Activated naive CD4-positive, alpha-beta T cell treated with anti-CD3 and anti-CD28 coated beads, Interleukin-2, amount 50 U/mL, for 24 hours (primary cell): ENCODE data around the gene TGFB1.
"Not testable (repeated sequence)": the region's sequence is repeated elsewhere in the genome, so short reads cannot be mapped to it uniquely, and the experiment has no call there.

Experiments
- H3K27ac Mint-ChIP-seq: one replicate; pipeline ENCODE4 v1.8.0; 2021; ENCODE audit warnings: mild to moderate bottlenecking, mixed read lengths
- H3K27me3 Mint-ChIP-seq: one replicate; pipeline ENCODE4 v1.8.0; 2021; ENCODE audit warnings: mixed read lengths
- H3K36me3 Mint-ChIP-seq: one replicate; pipeline ENCODE4 v1.8.0; 2021; ENCODE audit warnings: mixed read lengths
- H3K4me1 Mint-ChIP-seq: one replicate; pipeline ENCODE4 v1.8.0; 2021; ENCODE audit warnings: mixed read lengths
- H3K4me3 Mint-ChIP-seq: one replicate; pipeline ENCODE4 v1.8.0; 2021; ENCODE audit warnings: mild to moderate bottlenecking, mixed read lengths
- H3K9me3 Mint-ChIP-seq: one replicate; pipeline ENCODE4 v1.8.0; 2021; ENCODE audit warnings: mixed read lengths

Gene TGFB1

DNA sequence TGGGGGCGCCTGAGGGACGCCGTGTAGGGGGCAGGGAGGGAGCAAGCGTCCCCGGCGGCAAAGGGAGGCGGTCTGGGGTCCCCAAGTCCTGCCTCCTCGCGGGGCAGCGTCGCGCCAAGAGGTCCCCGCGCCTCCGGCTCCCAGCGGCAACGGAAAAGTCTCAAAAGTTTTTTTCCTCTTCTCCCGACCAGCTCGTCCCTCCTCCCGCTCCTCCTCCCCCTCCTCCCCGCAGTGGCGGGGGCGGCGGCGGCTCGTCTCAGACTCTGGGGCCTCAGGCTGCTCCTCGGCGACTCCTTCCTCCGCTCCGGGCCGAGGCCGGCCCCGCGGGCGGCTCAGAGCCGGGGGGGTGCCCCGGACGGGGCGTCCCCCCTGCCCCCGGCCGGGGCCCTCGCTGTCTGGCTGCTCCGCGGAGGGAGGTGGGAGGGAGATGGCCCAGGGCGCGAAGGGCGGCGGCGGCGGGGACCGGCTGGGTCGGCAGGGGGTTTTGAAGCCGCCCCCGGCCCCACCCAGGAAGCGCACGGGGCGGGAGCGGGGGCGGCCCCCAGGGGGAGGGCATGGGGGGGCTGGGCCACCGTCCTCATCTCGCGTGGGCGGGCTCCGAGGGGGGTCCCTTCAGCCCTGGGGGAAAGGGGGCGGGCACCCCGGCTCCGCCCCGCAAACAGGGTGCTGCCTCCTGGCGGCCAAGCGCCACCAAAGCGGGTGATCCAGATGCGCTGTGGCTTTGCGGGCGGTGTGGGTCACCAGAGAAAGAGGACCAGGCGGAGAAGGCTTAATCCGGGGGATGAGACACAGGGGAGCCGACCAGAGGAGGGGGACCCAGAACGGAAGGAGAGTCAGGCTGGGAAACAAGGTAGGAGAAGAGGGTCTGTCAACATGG, at the start of gene TGFB1:
TSS of gene TGFB1 (minus strand) at position 457 of the 877 bp plus-strand sequence. CDS start 878 bp downstream, outside the sequence.
- peaks cover 3% of the 10 kb centered on the region for H3K36me3 Mint-ChIP-seq
- H3K27me3 Mint-ChIP-seq, result no peaks in the 10 kb centered on the region
- H3K4me3 Mint-ChIP-seq, result peak within 1 kb of the TSS; percentile 95
- peaks cover 63% of the 10 kb centered on the region for H3K4me1 Mint-ChIP-seq
- peak within 1 kb of the TSS; percentile 88 for H3K27ac Mint-ChIP-seq
- H3K9me3 Mint-ChIP-seq, result no peaks in the 10 kb centered on the region

DNA sequence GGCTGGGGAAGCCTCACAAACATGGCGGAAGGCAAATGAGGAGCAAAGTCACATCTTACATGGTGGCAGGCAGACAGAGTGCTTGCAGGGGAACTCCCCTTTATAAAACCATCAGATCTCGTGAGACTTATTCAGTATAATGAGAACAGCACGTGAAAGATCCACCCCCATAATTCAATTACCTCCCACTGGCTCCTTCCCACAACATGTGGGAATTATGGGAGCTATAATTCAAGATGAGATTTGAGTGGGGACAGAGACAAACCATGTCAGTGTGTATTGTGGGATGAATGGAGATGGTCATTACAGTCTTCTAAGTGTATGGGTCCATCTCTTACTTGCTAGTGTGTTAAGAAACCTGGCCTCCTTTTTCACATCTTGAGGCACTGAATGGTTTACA, 48.3 kb upstream of the TGFB1 start:
- no peaks in the 10 kb centered on the region for H3K9me3 Mint-ChIP-seq
- H3K4me1 Mint-ChIP-seq, result peaks cover 35% of the 10 kb centered on the region
- no peak overlapping the region for H3K27ac Mint-ChIP-seq

DNA sequence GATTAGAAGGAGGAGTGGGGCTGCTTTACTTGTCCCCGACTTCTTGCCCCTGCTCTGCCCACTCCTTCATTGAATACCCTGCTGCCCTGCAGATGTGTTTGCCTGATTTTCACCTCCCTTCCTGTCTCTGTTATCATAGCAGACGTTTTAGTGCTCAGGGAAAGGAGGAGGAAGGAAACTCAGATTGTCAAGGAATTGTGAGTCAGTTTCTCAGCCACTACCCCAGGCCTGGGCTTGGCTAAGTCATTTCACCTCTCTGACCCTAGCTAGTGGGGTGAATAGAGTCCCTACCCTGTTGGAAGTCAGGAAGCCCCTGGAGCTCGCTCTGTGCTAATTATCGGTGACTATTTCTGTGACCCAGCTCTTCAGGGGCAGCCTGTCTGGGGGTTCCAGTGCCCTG, 47.8 kb upstream of the TGFB1 start:
- Mint-ChIP-seq H3K36me3 (peaks cover 1% of the 10 kb centered on the region), H3K27me3 (no peaks in the 10 kb centered on the region), H3K27ac (no peak overlapping the region), H3K9me3 (no peaks in the 10 kb centered on the region), H3K4me3 (no peak overlapping the region), H3K4me1 (peaks cover 37% of the 10 kb centered on the region)

More for the DNA sequence above, 48.3 kb upstream of the TGFB1 start:
- Mint-ChIP-seq H3K27me3 (no peaks in the 10 kb centered on the region), H3K36me3 (peaks cover 1% of the 10 kb centered on the region), H3K4me3 (no peak overlapping the region)

DNA sequence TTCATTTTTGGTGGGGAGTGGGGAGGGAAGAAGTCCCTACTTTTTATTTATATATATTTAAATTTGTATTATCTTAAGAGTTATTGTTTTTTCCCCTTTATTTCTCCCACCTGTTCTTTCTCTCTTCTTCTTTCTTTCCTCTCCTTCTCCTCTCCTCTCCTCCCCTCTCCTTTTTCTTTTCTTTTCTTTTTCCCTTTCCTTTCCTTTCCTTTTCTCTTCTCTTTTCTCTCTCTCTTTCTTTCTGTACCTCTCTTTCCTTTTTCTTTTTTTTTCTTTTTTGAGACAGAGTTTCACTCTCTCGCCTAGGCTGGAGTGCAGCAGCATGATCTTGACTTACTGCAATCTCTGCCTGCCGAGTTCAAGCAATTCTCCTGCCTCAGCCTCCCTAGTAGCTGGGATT, 45.8 kb upstream of the TGFB1 start:
- H3K36me3 Mint-ChIP-seq, result peaks cover 4% of the 10 kb centered on the region
- peaks cover 51% of the 10 kb centered on the region for H3K4me1 Mint-ChIP-seq
- H3K27ac Mint-ChIP-seq, result no peak overlapping the region
- no peaks in the 10 kb centered on the region for H3K27me3 Mint-ChIP-seq
- peak overlapping the region; percentile 69 for H3K4me3 Mint-ChIP-seq
- H3K9me3 Mint-ChIP-seq, result no peaks in the 10 kb centered on the region

DNA sequence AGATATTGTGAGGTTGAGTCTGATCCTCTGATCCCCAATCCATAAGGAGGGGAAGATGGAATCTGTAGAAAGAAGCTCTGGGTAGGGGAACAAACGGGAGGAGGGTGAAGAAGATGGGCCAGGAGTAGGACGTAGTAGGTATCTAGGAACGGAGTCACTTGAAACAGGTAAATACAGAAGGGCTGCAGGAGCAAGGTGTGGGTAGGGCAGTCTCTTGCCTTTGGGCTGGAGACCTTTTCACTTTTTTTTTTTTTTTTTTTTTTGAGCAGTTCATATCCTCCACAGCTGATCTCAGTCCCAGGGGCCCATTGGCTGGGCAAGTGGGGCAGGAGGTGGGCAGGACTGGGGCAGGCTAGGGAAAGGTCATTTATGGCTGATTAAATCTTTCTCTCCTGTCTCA, 45.4 kb upstream of the TGFB1 start:
- H3K9me3 Mint-ChIP-seq, result no peaks in the 10 kb centered on the region
- H3K27ac Mint-ChIP-seq, result no peak overlapping the region
- peaks cover 51% of the 10 kb centered on the region for H3K4me1 Mint-ChIP-seq
- peak overlapping the region; percentile 99 for H3K4me3 Mint-ChIP-seq
- H3K36me3 Mint-ChIP-seq, result peaks cover 4% of the 10 kb centered on the region
- no peaks in the 10 kb centered on the region for H3K27me3 Mint-ChIP-seq

DNA sequence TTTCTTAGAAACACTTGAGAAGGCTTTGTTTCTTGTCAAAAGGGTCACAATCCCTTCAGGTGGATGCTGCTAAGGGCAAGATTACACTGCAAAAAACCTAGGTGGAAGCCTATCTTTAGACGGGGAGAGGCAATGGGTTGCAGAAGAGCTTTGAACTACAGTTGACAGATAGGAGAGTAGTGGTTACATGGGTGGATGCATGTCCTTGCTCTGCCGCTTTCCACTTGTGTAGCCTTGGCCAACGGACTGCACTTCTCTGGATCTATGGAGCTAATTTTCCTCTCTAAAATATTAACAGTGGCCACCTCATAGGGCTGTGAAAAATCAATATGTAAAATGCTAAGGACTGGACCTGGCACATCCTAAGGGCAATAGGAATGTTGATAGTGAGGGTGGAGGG, 44.9 kb upstream of the TGFB1 start:
- H3K36me3 Mint-ChIP-seq, result peaks cover 4% of the 10 kb centered on the region
- H3K9me3 Mint-ChIP-seq, result no peaks in the 10 kb centered on the region
- H3K27me3 Mint-ChIP-seq, result no peaks in the 10 kb centered on the region
- peak overlapping the region; percentile 99 for H3K4me3 Mint-ChIP-seq
- H3K4me1 Mint-ChIP-seq, result peaks cover 50% of the 10 kb centered on the region
- H3K27ac Mint-ChIP-seq, result peak overlapping the region; percentile 99

DNA sequence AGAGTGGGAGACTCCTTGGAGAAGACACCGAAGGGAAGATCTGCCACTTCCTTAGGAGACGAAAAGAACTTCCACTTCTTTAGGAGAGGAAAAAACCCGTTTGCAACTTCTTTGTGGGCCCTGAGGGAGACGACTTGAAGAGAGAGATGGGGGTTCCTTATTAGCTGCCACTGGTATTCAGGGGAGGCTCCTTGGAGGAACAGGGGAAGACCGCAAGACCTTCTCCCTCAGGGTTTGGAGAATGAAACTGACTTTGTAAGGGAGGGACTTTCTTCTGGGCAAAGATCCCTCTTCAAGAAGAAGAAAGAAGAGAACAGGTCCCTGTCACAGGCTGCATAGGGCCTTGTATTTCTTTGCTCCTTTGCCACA, 44.3 kb upstream of the TGFB1 start:
- peak overlapping the region; percentile 99 for H3K4me3 Mint-ChIP-seq
- H3K27me3 Mint-ChIP-seq, result no peaks in the 10 kb centered on the region
- H3K36me3 Mint-ChIP-seq, result peaks cover 4% of the 10 kb centered on the region
- H3K27ac Mint-ChIP-seq, result peak overlapping the region; percentile 99
- peaks cover 48% of the 10 kb centered on the region for H3K4me1 Mint-ChIP-seq
- H3K9me3 Mint-ChIP-seq, result no peaks in the 10 kb centered on the region

DNA sequence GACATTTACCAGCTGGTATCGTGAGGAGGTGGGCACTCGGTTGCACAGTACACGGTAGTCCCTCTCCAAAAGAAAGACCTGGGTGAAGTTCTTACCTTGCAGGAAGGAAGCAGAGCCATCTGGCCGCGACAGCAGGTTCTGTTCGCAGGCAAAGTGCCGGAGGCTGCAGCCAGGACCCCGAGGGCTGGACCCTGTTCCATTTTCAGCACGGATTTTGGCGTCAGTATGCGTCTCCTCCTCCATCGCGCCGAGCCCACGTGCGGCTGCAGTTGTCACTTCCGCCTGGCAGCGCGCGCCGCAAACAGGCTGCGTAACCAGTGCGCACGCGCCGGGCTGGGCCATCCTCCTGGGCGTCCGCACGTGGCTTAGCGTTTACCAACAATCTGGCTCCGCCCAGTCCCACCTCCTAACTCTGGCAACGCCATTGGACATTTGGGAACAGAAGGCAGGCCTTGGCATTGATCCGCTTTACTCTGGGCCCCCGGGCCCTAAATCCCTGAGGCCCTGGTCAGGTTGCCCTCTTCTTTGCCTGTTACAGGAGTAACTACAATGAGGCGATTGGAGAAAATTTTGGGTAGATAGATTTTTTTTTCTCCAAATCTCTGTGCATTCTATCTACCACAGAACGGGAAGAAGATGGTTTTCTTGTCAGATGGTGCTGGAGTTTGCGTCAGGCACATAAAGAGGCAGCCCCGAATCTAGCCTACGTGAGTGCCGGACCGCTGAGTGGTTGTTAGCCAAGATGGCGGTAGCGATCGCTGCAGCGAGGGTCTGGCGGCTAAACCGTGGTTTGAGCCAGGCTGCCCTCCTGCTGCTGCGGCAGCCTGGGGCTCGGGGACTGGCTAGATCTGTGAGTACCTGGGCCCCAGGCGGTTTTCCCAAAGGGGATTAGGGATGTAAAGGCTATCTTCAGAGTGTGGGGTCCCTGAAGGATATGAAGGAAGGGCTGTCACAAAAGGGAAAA, 43.6 kb upstream of the TGFB1 start, which contains the start of the genes BCKDHA and EXOSC5:
TSS of gene BCKDHA (plus strand) at position 733 of the 964 bp plus-strand sequence. CDS start at position 743, 10 bp downstream.
TSS of gene EXOSC5 (minus strand) at position 274 of the 964 bp plus-strand sequence. CDS start at position 243, 31 bp downstream.
- H3K27me3 Mint-ChIP-seq, result no peaks in the 10 kb centered on the region
- peak within 1 kb of the TSS; percentile 99 for H3K4me3 Mint-ChIP-seq
- peaks cover 48% of the 10 kb centered on the region for H3K4me1 Mint-ChIP-seq
- peaks cover 5% of the 10 kb centered on the region for H3K36me3 Mint-ChIP-seq
- H3K27ac Mint-ChIP-seq, result peak within 1 kb of the TSS; percentile 99
- no peaks in the 10 kb centered on the region for H3K9me3 Mint-ChIP-seq

DNA sequence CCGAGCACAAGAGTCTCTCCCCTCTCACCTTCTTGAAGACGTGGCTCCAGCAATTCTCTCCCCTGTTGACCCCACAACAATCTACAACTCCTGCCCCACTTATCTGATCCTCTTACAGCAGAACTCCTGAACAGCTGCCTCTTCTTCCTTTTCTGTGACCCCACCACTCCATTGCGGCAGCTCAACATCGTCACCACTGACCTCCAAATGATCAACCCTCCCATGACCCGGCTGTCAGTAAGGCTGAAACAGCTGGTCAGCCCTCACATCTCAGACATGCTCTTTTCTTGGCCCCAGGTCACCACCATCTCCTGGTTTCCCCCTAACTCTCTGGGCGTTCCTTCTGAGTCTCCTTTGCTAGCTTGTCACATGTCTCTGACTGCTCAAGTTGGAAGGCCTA, 41.6 kb upstream of the TGFB1 start:
- H3K27me3 Mint-ChIP-seq, result no peaks in the 10 kb centered on the region
- no peaks in the 10 kb centered on the region for H3K9me3 Mint-ChIP-seq
- H3K4me1 Mint-ChIP-seq, result peaks cover 36% of the 10 kb centered on the region
- H3K36me3 Mint-ChIP-seq, result peaks cover 4% of the 10 kb centered on the region
- no peak overlapping the region for H3K27ac Mint-ChIP-seq
- peak overlapping the region; percentile 99 for H3K4me3 Mint-ChIP-seq

DNA sequence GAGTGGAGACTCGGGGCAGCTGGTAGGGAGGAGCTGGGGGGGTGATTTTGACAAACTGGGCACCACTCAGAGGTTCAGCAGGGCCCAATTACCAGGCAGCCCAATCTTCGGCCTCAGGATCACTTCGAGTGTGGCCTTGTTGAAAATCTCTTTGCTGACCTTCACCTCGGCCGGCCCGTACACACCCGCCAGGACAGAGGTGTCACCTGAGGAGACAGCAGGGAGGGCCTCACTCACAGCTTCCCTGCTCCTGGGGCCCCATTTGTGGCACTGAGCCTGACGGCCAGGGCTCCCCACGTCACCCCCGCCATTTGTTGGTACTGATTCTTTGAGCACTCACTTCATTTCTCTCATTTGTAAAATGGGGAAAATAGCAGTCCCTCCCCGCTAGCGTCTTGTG, 39.1 kb upstream of the TGFB1 start:
- Mint-ChIP-seq H3K9me3 (no peaks in the 10 kb centered on the region), H3K27me3 (no peaks in the 10 kb centered on the region), H3K36me3 (peaks cover 6% of the 10 kb centered on the region), H3K4me3 (no peak overlapping the region), H3K4me1 (peaks cover 17% of the 10 kb centered on the region), H3K27ac (no peak overlapping the region)

DNA sequence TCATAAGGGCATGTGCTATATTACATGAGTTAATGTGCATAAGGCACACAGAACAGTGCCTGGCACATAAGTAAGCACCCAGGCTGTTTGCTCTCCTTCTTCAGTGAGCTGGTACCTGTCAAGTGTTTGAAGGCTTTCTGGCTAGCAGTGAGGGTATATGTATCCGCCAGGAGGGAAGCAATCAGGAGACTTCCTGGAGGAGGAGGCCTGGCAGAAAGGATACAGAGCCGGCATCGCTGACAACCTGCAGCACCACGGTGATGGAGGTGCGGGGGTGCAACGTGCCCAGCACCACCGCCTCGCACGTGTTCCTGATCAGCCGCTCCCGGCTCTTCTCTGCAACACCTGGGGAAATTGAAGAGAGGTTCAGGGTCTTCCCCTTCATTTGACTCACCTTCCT, 37.9 kb upstream of the TGFB1 start:
- Mint-ChIP-seq H3K4me3 (no peak overlapping the region), H3K27ac (no peak overlapping the region), H3K9me3 (no peaks in the 10 kb centered on the region), H3K4me1 (peaks cover 15% of the 10 kb centered on the region), H3K27me3 (no peaks in the 10 kb centered on the region), H3K36me3 (peaks cover 6% of the 10 kb centered on the region)

DNA sequence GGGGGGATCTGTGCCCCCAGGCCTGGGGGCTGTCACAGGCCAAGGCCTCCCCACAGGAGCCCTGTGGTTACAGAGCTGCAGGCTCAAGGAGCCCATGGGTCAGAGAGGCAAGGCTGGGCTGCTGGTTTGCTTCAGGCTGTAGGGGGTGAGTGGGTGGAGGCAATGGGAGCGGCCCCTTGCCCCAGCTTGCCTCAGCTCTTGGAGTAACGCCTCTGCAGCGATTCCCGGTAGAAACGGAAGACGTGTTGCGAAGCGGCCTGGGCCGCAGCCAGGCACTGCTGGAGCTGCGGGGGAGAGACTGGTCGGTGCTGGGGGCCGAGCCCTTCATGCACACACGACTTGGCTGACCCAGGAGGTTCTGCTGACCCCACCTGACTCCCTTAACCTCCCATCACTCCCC, 32.7 kb upstream of the TGFB1 start:
- no peak overlapping the region for H3K27ac Mint-ChIP-seq
- no peak overlapping the region for H3K4me3 Mint-ChIP-seq
- H3K27me3 Mint-ChIP-seq, result no peaks in the 10 kb centered on the region
- H3K36me3 Mint-ChIP-seq, result peaks cover 7% of the 10 kb centered on the region
- no peaks in the 10 kb centered on the region for H3K9me3 Mint-ChIP-seq
- no peaks in the 10 kb centered on the region for H3K4me1 Mint-ChIP-seq

DNA sequence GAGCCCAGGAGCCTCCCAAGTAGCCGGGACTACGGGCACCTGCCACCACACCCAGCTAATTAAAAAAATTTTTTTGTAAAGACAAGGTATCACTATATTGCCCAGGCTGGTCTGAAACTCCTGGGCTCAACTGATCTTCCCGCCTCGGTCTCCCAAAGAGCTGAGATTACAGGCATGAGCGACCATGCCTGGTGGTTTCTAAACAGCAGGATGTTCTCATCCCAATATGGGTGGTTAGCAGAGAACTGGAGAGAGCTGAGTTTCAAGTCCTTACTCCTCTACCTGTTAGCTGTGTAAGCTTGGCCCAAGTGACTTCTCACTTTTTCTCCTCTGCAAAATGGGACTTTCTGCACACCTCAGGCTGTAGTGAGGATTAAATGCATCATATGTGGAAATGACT, 30.6 kb upstream of the TGFB1 start:
- no peaks in the 10 kb centered on the region for H3K9me3 Mint-ChIP-seq
- peaks cover 7% of the 10 kb centered on the region for H3K36me3 Mint-ChIP-seq
- H3K4me3 Mint-ChIP-seq, result no peak overlapping the region
- H3K27me3 Mint-ChIP-seq, result no peaks in the 10 kb centered on the region
- no peaks in the 10 kb centered on the region for H3K4me1 Mint-ChIP-seq
- no peak overlapping the region for H3K27ac Mint-ChIP-seq

DNA sequence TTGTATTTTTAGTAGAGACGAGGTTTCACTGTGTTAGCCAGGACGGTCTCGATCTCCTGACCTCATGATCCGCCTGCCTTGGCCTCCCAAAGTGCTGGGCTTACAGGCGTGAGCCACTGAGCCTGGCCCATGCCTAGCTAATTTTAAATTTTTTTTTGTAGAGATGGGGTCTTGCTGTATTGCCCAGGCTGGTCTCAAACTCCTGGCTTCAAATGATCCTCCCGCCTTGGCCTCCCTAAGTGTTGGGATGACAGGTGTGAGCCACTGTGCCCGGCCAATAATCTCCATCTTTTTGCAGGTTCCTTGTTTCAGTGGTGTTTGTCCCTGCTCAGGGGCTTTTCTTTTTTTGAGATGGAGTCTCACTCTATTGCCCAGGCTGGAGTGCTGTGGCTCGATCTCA, 27.8 kb upstream of the TGFB1 start:
- H3K9me3 Mint-ChIP-seq, H3K36me3 Mint-ChIP-seq, H3K27me3 Mint-ChIP-seq, H3K27ac Mint-ChIP-seq, H3K4me3 Mint-ChIP-seq: not testable (repeated sequence)
- H3K4me1 Mint-ChIP-seq, result peaks cover 14% of the 10 kb centered on the region

DNA sequence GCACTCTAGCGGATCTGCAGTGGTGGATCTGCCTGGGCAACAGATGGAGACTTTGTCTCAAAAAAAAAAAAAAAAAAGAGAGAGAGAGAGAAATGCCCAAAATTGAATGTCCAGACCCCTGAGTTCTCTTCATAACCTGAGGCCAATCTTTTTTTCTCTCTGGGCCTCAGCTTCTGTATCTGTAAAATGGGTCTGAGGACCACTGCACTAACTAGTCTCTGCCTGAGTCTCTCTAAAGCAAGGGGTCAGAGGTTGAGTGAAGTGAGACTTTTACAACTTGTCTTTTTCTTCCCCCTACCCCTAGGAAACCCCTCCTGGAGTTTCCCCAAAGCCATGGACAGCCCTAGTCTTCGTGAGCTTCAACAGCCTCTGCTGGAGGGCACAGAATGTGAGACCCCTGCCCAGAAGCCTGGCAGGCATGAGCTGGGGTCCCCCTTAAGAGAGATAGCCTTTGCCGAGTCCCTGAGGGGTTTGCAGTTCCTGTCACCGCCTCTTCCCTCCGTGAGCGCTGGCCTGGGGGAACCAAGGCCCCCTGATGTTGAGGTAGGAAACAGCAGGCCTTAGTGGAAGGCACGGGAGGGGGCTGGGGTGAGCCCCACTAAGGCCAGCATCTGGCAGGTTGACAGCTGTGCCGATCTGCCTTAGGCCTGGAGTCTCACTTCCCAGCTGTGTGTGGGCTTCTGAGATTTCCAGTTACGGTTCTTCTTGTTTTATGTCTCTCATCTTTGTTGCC, 24.4 kb upstream of the TGFB1 start:
- Mint-ChIP-seq H3K4me1 (peaks cover 19% of the 10 kb centered on the region), H3K27ac (no peak overlapping the region), H3K4me3 (peak overlapping the region; percentile 3), H3K36me3 (peaks cover 1% of the 10 kb centered on the region), H3K27me3 (no peaks in the 10 kb centered on the region), H3K9me3 (no peaks in the 10 kb centered on the region)
